CMK (cell line): ENCODE results near the gene TMEM80.
"Not testable (repeated sequence)": the region's sequence is repeated elsewhere in the genome, so short reads cannot be mapped to it uniquely, and the experiment has no call there.

Source experiments
- DNase-seq: peaks from one replicate; pipeline ENCODE4 v3.0.0-alpha.2; 2010; ENCODE audit warnings: low read depth

Gene TMEM80

DNA sequence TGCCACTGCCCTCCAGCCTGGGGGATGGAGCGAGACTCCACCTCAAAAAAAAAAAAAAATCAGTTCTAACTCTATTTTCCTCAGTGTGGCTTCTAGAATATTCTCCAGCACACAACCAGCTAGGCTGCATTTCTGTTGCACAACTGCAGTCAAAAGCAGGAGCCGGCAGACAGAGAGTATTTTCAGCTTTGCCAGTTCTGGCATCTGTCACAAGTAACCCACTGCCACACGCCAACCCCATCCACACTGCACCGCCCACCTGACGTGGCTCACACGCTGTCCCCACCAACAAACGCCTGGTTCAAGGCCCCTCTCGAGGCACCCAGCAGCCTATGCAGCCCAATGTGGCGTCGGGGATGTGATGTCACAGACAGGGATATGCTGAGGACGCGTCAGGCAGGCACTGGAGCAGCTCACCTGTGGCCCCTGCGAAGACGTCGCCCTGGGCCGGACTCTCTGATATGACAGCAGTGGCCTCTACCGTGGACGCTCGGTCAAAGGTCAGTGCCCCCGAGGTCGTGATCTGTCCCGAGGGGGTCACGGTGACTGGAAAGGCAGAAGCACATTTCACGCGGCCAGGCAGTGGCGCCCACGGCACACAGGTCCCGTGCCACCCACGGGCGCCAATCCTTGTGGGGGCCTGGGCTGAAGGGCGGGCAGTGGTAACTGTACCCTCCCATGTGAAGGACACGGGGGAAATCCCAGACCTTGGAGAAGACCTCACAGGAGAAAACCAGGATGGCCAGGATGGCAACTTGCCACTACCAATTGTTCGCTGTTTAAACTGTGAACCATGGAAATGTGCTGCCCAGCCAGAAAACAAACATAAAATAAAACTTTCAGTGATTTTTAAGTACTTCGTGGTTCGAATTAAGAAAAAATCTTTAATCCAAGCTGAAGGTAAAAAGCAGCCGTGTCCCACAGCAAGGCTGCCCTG, 16.1 kb upstream of the TMEM80 start:
- no peak for DNase-seq

DNA sequence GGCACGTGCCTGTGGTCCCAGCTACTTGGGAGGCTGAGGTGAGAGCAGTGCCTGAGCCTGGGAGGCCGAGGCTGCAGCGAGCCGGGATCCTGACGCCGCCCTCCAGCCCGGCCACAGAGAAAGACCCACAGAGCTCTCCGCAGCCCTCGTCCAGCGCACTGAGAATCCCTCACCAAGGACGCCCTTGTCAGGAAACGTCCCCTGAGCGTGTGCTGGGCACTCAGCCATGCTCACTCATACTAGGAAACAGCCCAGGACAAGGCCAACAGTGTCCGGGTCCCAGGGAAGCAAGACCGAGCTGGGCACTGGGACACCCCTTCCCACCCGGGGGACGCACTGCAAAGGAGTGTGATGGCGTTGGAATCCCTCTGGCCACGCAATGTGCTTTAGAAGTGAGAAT, 15.1 kb upstream of the TMEM80 start:
- DNase-seq: no peak

DNA sequence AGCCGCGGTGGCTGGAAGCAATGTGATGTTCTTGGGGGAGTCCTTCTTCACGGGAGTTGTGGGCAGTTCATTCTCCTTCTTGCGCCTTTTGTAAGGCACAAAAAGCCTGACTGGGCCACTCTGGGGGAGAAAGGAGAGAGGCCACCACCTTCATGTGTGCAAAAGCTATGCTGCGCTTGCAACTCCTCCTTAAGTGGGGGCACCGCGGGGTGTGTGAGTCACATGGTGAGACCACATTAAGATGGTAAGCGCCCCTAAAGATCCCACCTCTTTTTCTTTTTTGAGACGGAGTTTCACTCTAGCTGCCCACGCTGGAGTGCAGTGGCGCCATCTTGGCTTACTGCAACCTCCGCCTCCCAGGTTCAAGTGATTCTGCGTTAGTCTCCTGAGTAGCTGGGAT, 14.6 kb upstream of the TMEM80 start:
- DNase-seq: no peak

DNA sequence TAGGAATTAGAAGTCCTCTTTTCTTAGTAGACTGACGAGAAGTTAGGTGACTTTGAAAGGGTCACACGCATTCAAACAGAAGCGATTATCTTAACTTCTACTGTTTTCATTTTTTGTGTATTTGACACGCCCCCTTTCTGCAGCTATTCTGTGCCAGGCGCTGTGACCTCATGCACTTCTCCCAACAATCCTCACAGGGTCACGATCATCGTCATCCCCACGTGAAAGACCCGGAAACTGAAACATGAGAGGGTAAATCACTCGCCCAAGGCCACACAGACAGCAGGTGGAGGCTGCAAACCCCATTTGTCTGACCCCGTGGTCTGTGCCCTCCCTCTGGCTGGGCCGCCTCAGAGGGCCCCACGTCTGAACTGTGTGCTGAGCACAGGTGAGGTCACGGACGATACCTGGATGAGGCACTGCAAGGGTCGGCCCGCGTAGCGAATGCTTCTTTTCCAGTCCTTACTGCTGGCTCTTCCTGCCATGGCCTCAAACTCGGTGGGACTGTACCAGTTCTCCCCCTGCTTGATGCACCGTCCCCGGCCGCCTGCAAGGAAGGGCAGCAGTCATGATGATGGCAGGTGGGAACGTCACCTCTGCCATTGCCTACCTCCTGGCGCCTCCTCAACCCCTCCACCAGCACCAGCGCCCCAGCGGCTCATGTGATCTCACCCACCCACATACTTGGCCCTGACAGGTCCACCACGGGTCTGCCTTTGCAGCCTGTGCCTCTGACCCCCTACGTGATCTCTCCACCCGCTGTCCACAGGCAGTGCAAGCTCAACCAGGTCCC, 9.0 kb upstream of the TMEM80 start:
- no peak for DNase-seq

DNA sequence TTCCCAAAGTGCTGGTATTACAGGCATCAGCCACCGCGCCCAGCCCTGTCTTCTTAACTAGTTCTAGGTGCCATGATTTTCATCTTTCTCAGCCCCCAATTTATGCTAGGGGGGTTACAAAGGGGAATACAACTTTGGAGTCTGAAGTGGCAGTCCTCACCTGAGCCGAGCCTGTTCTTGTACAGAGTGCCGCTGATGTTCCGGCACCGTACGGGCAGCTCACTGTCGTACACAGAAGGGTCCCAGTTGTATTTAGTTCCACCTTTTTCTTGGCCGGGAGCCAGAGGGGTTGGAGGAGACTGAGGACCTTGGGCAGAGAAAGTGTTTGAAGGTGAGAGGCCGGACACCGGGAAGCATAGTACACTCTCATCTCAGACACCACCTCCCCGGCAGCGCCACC, 7.9 kb upstream of the TMEM80 start:
- DNase-seq: no peak

DNA sequence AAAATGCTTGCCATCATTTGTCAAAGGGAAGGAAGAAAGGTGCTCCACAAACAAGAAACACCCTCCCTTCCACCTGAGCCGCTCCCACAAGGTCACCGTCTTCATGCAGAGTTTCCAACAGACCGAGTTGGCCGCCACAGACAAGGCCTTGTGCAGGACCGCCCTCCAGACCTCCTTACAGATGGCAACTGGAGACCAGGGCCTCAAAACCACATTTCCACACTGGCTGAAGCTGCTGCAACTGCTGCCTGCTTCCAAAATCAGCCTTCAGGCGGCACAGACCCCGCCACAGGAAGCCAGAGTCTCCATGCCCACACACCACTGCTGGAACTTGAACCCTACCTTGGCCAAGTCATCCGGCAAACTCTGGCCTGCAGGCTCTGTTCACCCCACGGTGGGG, 6.9 kb upstream of the TMEM80 start:
- DNase-seq: no peak

DNA sequence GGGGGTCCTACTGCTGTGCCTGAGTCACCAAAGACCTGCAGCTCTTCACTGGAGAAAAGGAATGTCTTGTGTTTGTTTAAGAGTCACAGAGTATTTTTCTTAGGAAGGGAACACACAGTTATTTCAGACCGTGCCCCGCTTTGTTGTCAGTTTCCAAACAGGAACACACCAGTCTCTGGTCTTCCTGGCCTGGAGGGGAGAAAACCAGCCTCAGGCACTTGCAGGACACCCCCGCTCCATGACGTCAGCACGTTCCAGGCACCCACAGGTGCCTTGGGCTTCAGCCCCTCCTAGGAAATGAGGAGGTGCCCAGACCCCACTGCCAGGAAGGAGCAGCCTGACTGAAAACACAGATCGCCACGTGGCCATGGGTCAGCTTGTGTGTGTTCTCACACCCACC, 6.0 kb upstream of the TMEM80 start:
- no peak for DNase-seq

DNA sequence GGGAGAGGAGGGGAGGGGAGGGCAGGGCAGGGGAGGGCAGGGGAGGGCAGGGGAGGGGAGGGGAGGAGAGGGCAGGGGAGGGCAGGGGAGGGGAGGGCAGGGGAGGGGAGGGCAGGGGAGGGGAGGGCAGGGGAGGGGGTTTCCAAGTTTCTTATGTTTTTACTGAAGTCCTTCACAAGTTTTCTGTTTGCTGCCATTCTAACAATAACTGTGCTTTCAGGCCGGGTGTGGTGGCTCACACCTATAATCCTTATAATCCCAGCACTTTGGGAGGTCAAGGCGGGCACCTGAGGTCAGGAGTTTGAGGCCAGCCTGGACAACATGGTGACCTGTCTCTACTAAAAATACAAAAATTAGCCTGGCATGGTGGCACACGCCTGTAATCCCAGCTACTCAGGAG, 5.4 kb upstream of the TMEM80 start:
- not testable (repeated sequence) for DNase-seq

DNA sequence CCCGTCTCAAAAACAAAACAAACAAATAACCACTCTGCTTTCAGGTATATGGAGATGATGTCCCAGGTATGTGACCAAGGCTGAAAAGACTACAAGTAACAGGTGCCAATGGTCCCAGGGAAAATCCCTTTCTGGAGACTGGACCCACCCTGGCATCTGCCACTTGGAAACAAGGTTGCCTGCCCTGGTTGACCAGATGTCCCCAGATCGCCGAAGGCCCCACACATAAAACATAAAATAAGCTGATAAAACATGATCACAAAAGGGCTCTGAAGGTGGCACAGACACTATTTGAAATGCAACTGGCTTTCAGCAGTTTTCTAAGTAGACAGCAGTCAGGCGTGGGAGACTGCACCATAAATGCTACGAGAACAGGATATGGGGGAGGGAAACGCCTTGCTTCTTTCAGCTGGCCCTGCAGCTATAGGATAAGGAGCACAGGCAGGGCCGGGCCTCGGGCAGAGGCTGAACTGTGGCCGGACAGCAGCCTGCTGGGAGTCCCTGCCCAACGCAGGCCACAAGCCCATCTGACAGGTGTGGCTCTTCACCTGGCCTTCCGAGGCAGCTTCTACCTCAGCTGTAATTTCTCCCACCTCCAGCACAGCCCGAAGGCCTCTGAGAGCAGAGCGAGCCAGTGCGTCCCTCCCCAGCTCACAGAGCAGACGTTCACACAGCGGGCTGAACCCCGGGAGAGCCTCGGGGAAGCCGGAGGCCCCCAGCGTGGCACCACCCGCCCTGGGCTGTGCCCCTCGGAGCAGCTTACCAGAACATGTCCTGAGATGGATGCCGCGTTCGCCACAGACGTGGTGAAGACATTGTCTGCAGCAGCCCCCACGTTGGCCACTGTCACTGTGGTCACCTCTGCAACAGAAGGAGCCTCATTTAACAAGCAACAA, 4.6 kb upstream of the TMEM80 start:
- DNase-seq: no peak

DNA sequence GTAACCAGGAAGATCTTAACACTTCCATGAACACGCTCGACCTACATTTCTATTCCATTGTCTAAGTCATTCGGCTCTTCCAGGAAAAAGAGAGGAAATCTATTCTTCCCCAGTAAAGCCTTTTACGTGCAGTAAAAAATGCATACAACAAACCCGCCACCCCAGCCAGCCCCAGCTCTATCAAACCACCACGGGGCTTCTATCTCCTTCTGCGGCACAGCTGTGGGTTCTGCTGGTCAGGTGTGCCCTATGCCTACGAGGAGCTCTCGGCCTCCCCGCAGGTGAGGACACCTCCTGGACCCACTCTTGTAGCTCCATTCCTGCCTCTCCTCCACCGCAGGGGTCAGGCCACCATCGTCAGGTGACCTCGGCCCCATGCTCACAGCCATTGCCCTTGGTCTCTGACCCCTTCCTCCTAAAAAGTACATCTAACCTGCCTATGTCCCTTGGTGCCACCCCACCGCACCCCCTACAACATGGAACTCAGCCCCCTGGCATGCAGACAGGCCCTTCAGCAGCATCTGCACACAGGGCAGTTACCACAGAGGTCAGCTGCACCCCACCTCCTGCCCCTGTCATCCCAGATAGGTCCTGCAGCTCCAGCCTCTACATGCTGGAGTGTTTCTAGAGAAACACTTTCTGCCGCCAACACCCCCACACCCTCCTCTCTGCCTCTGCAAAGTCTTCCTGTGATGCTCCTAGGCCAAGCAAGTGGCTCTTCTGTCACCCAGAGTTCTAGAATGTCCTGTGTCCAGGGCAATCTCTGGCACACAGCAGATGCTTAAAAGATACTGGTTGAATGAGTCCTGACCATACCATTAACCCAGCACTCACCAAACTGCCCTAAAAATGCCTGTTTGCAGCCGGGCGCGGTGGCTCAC, 3.7 kb upstream of the TMEM80 start:
- no peak for DNase-seq

DNA sequence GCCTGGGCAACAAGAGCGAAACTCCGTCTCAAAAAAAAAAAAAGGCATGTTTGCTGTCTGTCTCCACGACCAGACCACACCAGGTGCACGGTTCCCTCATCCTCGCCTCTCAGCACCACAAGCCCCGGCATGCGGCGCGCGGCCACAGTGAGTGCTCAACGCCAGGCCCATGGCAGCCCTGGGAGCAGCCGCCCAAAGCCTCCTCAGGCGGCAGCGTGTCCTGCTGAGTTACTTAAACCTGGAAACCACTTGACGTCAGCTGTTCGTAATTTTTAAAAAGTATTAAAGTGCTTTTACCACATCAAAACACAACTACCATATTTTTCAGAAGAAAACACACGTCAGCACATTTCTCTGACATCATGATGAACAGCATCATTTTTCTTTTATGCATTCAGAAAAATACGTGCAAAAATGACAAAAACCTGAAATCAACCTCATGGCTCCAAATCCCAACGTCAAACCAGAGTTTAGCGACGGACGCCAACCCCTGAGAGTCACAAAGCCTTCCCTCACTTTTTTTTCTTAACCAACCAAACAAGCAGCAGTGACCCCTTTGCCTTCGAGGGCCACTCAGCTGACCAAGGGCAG, 2.7 kb upstream of the TMEM80 start:
- DNase-seq: no peak

DNA sequence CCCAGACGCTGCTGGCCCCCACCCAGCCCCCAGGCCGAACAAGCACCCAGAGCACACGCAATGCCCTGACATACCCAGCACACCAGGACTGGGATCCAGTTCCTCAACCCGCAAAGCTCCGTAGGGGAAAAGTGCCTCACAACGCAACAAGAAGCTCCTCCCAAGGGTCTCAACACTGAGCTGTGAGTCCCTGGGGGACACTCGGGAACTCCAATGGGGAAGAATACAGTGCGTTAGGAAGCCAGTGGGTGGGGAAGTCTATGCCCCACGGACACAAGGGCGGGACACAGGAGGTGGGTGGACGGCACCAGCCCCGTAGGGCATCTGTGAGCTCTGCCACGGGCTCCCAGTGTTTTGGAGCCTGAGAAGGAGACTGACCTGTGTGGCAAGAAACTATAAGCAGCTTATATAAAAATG, 2.2 kb upstream of the TMEM80 start:
- no peak for DNase-seq

DNA sequence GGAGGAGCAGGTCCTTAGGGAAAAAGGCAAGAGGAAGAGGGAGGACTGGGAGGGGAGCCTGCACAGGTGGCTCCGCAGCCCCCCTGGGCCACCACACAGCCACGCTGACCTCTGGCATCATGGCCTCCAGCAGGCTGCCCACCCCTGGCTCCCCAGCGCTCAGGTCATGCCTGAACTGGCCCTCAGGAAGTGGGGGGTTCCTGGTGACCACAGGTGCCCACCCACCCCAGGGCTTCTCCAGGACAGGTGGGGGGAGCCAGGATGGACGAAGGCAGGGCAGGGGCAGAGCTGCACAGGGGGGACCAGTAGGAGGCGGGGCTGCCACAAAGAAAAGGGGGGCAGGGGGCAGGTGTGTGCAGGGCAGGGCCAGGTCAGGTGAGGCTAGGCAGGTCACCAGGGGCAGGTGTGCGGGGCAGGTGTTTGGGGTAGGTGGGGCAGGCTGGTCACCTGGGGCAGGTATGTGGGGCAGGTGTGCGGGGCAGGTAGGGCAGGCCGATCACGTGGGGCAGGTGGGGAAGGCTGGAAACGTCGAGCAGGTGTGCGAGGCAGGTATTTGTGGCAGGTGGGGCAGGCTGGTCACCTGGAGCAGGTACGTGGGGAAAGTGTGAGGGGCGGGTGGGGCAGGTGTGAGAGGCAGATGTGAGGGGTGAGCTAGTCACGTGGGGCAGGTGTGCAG, 1.6 kb upstream of the TMEM80 start:
- DNase-seq: no peak

DNA sequence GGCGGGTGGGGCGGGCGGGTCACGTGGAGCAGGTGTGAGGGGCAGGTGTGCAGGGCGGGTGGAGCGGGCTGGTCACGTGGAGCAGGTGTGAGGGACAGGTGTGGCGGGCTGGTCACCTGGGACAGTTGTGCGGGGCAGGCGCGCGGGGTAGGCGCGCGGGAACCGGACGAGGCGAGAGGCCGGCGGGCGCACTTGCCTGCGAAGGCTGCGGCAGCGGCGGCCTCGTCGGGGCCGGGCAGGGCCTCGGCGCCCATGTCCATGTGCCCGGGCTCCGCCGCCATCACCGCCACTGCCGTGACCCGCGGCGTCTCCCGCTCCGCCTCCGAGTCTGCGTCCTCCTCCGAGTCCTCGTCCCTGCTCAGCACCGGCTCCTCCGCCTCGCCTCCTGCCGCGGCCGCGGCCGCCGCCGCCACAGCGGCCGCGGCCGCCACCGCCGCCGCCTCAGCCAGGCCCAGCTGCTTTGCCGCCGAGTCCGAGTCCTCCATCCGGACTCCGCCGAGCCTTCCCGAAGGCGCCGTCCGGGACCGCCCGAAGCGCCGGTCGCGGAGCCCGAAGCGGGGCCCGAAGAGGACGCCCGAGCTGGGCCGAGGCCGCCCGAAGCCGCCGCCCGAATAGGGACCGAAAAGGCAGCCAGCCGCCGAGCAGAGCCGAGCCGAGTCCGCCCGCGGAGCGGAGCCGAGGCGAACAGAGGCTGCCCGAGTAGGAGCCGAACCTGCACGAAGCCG, 891 bp upstream of the TMEM80 start, which contains the start of gene DEAF1:
DEAF1 (minus strand) TSS at position 660 of the 725 bp plus-strand sequence; CDS start at position 485, 175 bp downstream.
- peak; percentile 54 for DNase-seq

DNA sequence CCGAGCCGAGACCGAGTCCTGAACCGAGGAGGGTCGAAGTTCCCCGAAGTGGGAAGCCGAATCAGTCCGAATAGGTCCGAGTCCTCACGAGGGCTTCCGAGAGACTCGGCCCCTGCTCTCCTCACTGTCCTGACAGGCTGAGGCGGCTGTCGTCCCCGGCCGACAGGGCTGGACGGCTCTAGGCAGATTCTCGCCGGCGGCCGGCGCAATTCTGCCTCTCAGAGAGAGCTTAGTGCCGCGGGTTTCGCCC, 403 bp upstream of the TMEM80 start:
- DNase-seq: no peak

DNA sequence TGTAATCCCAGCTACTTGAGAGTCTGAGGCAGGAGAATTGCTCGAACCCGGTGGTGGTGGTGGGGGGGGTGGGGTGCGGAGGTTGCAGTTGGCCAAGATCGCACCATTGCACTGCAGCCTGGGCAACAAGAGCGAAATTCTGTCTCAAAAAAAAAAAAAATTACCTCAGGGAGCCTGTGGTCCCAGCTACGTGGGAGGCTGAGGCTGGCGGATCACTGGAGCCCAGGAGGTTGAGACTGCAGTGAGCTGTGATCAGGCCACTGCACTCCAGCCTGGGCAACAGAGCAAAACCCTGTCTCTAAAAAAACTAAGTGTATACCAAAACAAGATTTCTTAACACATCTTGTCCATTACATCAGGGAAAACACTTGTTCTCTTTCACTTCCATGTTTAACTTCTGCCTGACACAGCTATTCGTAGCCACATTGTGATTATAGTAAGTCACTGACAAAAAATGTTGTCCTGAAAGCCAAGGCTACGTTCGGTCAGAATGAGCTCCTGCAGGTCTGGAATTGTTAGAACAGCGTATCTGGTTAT, 1.4 kb downstream of the TMEM80 start:
- no peak for DNase-seq

DNA sequence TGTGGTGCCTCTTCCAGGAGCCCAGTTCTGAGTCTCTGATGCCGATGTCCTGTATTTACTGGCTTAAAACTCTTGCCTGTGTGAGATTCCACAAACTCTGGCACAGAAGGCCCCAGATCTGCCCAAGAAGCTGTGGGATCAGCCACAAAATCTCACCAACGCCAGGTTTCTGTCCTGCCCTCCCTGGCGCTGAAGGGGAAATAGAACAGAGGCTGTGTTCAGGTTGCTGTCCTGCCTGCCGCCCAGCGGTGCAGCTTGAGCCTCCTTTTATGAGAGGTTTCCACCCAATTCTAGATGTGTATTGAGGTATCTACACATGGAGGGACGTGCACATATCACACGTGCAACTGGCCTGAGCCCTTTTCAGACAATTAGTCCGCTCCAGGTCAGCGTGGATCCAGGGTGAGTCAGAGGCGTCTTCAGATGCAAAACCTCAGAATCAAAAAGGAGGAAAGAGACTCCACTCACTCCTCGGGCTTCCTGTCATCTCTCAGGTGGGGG, 2.2 kb downstream of the TMEM80 start:
- no peak for DNase-seq

DNA sequence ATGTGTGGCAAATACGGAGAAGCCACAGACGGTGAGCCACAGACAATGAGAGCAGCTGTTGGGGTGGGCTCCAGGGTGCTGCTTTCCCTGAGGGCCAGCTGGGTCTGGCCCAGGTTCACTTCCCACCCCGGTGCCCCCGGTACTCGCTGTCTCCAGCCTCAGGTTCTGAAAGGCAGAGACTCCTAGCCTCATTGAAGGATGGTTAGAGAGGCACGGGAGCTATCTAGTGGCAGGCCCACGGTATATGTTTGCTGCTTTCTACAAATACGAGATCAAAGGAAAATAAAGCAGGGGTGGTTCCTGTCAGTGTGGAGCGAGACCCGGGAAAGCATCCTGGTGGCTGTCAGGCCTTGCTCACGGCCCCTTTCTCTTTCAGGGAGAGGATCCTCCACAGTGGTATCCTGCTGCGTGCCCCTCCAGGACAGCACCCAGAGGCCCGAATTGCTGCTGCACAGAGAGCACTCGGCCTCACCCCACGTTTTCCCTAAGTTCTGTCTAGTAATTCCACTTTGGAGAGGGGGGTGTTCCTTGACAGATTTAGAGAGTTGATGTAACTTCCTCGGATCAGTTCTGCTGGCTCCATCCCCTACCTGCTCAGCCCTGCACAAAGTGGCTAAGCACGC, 3.0 kb downstream of the TMEM80 start:
- DNase-seq: no peak

DNA sequence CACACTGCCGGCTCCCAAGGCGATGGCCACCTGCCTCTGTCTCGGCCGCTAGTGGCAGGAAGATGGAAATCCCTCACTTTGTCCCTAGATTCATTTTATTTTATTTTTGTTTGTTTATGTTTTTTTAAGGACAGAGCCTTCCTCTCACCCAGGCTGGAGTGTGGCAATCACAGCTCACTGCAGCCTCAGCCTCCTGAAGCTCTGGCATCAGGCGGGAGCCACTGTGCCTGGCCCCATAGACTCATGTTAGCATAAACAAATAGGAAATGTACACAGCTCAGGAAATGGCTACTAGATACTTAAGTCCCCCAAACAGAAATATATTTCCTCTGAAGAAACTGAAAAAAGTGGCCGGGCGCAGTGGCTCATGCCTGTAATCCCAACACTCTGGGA, 3.5 kb downstream of the TMEM80 start:
- no peak for DNase-seq
